NCI-H2196 (cell line): ENCODE measurements around the gene DYSF.

ENCODE experiments used
- DNase-seq: peaks from one replicate; lab custom pipeline; 2025; ENCODE audit not compliant: unreplicated experiment; lab: John Stamatoyannopoulos, UW

DYSF gene

GRCh38 chr2:71700658-71701397 is 247.5 kb downstream of the DYSF start:
- DNase-seq: no peak

- no peak for DNase-seq
These were observed 249.0 kb downstream of the DYSF start for GRCh38 chr2:71702071-71702970.

- DNase-seq: no peak
These were observed 249.9 kb downstream of the DYSF start for GRCh38 chr2:71702971-71703898.

GRCh38 chr2:71704131-71704561 is 250.8 kb downstream of the DYSF start:
- DNase-seq: no peak

GRCh38 chr2:71704688-71705087 is 251.3 kb downstream of the DYSF start:
- DNase-seq: no peak

- no peak for DNase-seq
These were observed 252.0 kb downstream of the DYSF start for GRCh38 chr2:71705171-71705960.

- DNase-seq: no peak
These were observed 252.8 kb downstream of the DYSF start for GRCh38 chr2:71706121-71706520.

GRCh38 chr2:71706836-71707235 is 253.5 kb downstream of the DYSF start:
- DNase-seq: no peak

- DNase-seq: no peak
These were observed 257.2 kb downstream of the DYSF start for GRCh38 chr2:71710367-71711132.

GRCh38 chr2:71711133-71711855 is 257.9 kb downstream of the DYSF start:
- no peak for DNase-seq

GRCh38 chr2:71712158-71712818 is 258.9 kb downstream of the DYSF start:
- no peak for DNase-seq

GRCh38 chr2:71713581-71714580 is 260.5 kb downstream of the DYSF start:
- no peak for DNase-seq

GRCh38 chr2:71714601-71715240 is 261.4 kb downstream of the DYSF start:
- DNase-seq: no peak

- DNase-seq: no peak
These were observed 261.9 kb downstream of the DYSF start for GRCh38 chr2:71715241-71715750.

- DNase-seq: no peak
These were observed 262.8 kb downstream of the DYSF start for GRCh38 chr2:71715951-71716696.
